ENCODE measurements around the gene SPTB.

The SPTB gene

DNA sequence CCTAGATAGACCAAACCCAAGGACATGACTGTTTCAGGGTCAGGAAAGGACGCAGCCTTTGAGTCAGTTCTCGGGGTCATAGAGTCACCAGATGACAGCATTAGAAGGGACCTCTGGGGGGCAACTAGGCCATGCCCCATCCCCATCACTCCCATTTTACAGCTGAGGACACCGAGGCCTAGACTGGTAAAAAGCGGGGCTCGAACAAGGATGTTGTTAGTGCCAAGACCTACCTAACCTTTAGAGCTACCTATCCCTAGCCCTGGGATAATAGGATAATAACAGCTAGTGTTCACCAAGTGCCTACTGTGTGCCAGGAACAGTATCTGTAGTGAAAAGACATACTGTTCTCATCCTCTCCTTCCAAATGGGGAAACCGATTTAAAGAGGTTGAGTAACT lies 126.8 kb downstream of the SPTB start:
- DNase-seq (ENCODE audit: low read depth, low spot score) = no peak

DNA sequence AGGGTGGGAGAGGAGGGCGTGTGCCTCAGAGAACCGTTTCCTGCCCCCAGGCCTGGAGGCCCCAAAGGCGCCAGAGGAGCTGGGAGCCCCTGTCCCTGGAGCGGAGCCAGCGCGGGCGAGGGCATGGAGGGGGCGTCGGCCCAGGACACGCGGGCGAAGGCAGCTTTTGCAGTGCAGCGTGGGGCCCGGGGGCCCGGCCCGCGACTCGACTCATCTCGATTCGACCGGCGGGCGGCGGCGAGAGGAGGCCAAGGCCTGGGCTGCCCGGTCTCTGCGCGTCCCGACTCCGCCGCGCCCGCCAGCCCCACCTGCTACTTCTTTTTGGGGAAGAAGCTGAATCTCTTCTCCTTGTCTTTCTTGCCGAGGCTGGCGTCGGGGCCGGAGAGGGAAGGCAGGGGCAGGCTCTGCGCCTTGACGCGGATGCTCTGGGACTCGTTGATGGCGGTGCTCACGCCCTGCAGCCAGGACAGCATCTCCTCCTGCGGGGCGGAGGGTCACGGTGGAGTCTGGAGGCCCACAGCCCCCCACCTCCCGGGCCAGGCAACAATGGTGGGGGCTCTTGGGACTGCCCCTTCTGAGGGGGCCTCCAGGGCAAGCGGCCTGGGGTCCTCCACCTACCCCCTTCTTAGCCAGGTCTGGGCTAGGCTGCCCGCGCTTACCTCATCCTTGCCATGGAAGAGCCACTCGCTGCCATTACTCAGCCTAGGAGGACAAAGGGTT lies 130.6 kb downstream of the SPTB start:
- TF ChIP-seq ZNF274 (IDR thresholded peaks at IDR 0.05; ENCODE audit: low read depth, low read length) (no peak), SUZ12 (IDR thresholded peaks at IDR 0.05; ENCODE audit: extremely low read depth, insufficient read depth, insufficient read length) (no peak), YY1 (IDR thresholded peaks at IDR 0.05; ENCODE audit: insufficient read depth, insufficient read length) (no peak)
- H3K9me3 ChIP-seq (ENCODE audit: insufficient read depth, low read length) = no peaks in the 10 kb centered on the region
- no peak overlapping the region for H3K4me3 ChIP-seq (ENCODE audit: insufficient read length, low read depth)
- H3K36me3 ChIP-seq (ENCODE audit: insufficient read depth, insufficient read length, low read length) = peaks cover 51% of the 10 kb centered on the region
- no peak for DNase-seq (ENCODE audit: low read depth, low spot score)
- H3K4me1 ChIP-seq (ENCODE audit: insufficient read depth, insufficient read length) = no peaks in the 10 kb centered on the region
- H3K9ac ChIP-seq (ENCODE audit: insufficient read length, low read depth) = no peak overlapping the region
- no peaks in the 10 kb centered on the region for H3K27me3 ChIP-seq (ENCODE audit: insufficient read depth, insufficient read length)

More for the DNA sequence above, 126.8 kb downstream of the SPTB start:
- no peak for TF ChIP-seq ZNF274 (IDR thresholded peaks at IDR 0.05; ENCODE audit: low read depth, low read length)
- no peak for TF ChIP-seq YY1 (IDR thresholded peaks at IDR 0.05; ENCODE audit: insufficient read depth, insufficient read length)
- no peak for TF ChIP-seq SUZ12 (IDR thresholded peaks at IDR 0.05; ENCODE audit: extremely low read depth, insufficient read depth, insufficient read length)
- Histone ChIP-seq H3K9ac (ENCODE audit: insufficient read length, low read depth) (no peak overlapping the region), H3K27me3 (ENCODE audit: insufficient read depth, insufficient read length) (no peaks in the 10 kb centered on the region), H3K4me3 (ENCODE audit: insufficient read length, low read depth) (no peak overlapping the region), H3K4me1 (ENCODE audit: insufficient read depth, insufficient read length) (no peaks in the 10 kb centered on the region), H3K36me3 (ENCODE audit: insufficient read depth, insufficient read length, low read length) (peaks cover 17% of the 10 kb centered on the region), H3K9me3 (ENCODE audit: insufficient read depth, low read length) (peaks cover 5% of the 10 kb centered on the region; the same call in 1 of the 2 replicates)

DNA sequence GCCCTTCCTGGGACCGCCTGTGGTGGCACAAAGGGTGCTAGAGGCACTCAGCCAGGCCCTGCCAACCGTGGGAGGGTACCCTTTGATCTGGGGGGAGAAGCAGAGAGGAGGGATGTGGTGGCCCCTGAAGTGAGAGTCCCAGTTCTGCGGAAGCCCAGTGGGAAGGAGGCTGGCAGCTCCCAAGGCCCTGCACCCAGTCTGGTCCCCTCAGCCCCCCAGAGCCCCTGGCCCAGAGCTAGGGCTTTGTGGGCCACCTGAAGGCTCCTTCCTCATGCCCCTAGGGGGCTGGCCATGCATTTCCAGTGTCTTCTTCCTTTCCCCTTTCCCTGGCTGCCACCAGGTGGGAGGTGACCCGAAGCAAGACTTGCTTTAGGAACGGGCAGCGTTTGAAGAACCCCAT lies 131.2 kb downstream of the SPTB start:
- Histone ChIP-seq H3K4me3 (ENCODE audit: insufficient read length, low read depth) (no peak overlapping the region), H3K4me1 (ENCODE audit: insufficient read depth, insufficient read length) (no peaks in the 10 kb centered on the region), H3K27me3 (ENCODE audit: insufficient read depth, insufficient read length) (no peaks in the 10 kb centered on the region), H3K9me3 (ENCODE audit: insufficient read depth, low read length) (no peaks in the 10 kb centered on the region), H3K9ac (ENCODE audit: insufficient read length, low read depth) (no peak overlapping the region), H3K36me3 (ENCODE audit: insufficient read depth, insufficient read length, low read length) (peaks cover 57% of the 10 kb centered on the region)
- no peak for DNase-seq (ENCODE audit: low read depth, low spot score)
- TF ChIP-seq YY1 (IDR thresholded peaks at IDR 0.05; ENCODE audit: insufficient read depth, insufficient read length) (no peak), SUZ12 (IDR thresholded peaks at IDR 0.05; ENCODE audit: extremely low read depth, insufficient read depth, insufficient read length) (no peak), ZNF274 (IDR thresholded peaks at IDR 0.05; ENCODE audit: low read depth, low read length) (no peak)

DNA sequence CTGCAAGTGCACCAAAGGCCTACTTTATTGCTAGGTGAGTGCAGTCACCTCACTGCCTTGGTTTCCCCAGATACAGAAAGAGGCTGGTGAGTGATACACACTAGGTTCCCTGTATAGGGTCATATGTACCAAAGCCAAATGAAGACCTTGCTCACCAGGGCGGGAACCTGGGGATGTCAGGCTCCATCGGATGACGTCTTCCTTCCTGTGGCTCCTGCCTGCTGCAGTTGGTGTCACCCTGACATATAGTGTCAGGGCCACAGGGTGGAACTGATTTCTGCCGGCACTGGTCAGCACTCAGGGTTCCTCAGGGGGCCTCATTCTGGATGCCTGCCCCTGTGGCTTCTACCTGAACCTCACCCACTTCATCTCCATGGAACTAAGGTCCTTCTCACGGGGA lies 132.4 kb downstream of the SPTB start:
- H3K27me3 ChIP-seq (ENCODE audit: insufficient read depth, insufficient read length) = no peaks in the 10 kb centered on the region
- no peak for TF ChIP-seq ZNF274 (IDR thresholded peaks at IDR 0.05; ENCODE audit: low read depth, low read length)
- TF ChIP-seq YY1 (IDR thresholded peaks at IDR 0.05; ENCODE audit: insufficient read depth, insufficient read length) = no peak
- TF ChIP-seq SUZ12 (IDR thresholded peaks at IDR 0.05; ENCODE audit: extremely low read depth, insufficient read depth, insufficient read length) = no peak
- DNase-seq (ENCODE audit: low read depth, low spot score) = no peak

DNA sequence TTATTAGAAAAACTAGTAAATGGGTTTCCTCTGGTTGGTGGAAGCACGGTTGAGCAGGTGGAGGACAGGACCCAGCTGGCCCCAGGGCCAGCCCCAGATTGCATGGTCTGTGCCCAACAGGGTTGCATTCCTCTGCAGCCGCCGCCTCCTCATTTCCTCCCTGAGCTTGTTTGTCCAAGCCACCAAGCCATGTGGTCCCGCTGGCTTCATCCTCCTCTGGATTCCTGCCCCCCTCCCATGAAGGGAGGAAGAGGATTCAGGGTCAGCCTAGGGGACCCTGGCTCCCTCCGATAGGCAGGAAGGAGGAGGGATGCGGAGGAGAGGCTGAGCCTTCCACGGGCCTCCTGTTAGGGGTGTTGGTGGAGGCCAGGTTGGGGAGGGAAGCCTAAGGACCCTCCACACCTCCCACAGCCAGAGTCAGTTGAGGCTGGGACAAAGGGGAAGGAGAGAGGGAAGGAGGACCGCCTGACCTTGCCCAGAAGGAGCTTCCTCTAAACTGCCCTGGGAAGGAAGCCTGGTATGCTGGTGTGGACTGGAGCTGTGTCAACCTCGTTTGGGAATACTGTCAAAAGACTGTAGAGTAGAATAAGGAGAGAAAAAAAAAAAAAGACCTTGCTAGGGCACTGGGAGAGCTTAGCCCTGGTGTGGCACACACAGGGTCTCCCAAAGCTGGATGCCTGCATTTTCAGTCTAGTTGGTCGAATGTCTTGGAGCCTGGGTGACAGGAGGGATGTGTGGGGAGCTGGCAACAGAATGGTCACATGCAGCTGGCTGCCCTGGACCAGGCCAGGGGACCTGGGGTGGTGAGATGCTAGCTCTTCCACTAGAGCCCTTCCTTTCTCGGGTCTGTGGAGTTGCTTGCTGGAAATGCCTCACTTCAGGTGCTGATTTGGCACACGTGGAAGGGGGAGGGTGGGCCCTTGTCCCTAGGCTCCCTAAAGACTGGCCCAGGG lies 133.1 kb downstream of the SPTB start:
- TF ChIP-seq SUZ12 (IDR thresholded peaks at IDR 0.05; ENCODE audit: extremely low read depth, insufficient read depth, insufficient read length) (no peak), YY1 (IDR thresholded peaks at IDR 0.05; ENCODE audit: insufficient read depth, insufficient read length) (no peak), ZNF274 (IDR thresholded peaks at IDR 0.05; ENCODE audit: low read depth, low read length) (no peak)
- H3K9me3 ChIP-seq (ENCODE audit: insufficient read depth, low read length) = no peaks in the 10 kb centered on the region
- no peak for DNase-seq (ENCODE audit: low read depth, low spot score)
- H3K4me1 ChIP-seq (ENCODE audit: insufficient read depth, insufficient read length) = no peaks in the 10 kb centered on the region
- H3K9ac ChIP-seq (ENCODE audit: insufficient read length, low read depth) = no peak overlapping the region
- H3K4me3 ChIP-seq (ENCODE audit: insufficient read length, low read depth) = no peak overlapping the region
- H3K36me3 ChIP-seq (ENCODE audit: insufficient read depth, insufficient read length, low read length) = peaks cover 77% of the 10 kb centered on the region
- H3K27me3 ChIP-seq (ENCODE audit: insufficient read depth, insufficient read length) = no peaks in the 10 kb centered on the region

More for the DNA sequence above, 132.4 kb downstream of the SPTB start:
- H3K4me3 ChIP-seq (ENCODE audit: insufficient read length, low read depth) = no peak overlapping the region
- H3K9me3 ChIP-seq (ENCODE audit: insufficient read depth, low read length) = no peaks in the 10 kb centered on the region
- no peaks in the 10 kb centered on the region for H3K4me1 ChIP-seq (ENCODE audit: insufficient read depth, insufficient read length)
- H3K36me3 ChIP-seq (ENCODE audit: insufficient read depth, insufficient read length, low read length) = peaks cover 69% of the 10 kb centered on the region
- H3K9ac ChIP-seq (ENCODE audit: insufficient read length, low read depth) = no peak overlapping the region

DNA sequence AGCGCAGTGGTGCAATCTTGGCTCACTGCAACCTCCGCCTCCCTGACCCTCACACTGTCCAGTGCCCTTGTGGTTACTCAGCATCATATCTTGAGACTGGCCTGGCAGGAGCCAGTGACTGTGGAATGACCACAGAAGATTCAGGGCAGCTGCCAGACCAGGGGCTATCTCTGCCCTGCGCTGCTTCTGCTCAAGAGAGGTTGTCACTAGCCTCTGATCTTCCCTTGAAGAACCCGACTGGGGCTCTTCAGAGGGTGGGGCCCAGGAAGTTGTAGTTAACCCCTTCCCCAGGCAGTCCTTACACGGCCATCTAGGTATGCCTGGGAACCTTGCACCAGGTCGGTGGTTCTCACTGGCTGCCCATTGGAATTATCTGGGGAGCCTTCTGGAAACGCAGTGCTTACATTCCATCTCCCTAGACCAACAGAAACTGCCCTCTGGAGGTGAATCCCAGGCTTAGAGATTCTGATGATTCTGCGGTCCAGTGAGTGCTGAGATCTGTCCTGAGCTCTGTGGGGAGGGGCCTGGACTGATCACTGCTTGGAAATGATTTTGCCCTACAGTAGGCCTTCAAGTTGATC lies 134.1 kb downstream of the SPTB start:
- H3K4me1 ChIP-seq (ENCODE audit: insufficient read depth, insufficient read length) = no peaks in the 10 kb centered on the region
- H3K4me3 ChIP-seq (ENCODE audit: insufficient read length, low read depth) = no peak overlapping the region
- H3K36me3 ChIP-seq (ENCODE audit: insufficient read depth, insufficient read length, low read length) = peaks cover 86% of the 10 kb centered on the region
- DNase-seq (ENCODE audit: low read depth, low spot score) = no peak
- H3K27me3 ChIP-seq (ENCODE audit: insufficient read depth, insufficient read length) = no peaks in the 10 kb centered on the region
- H3K9me3 ChIP-seq (ENCODE audit: insufficient read depth, low read length) = no peaks in the 10 kb centered on the region
- H3K9ac ChIP-seq (ENCODE audit: insufficient read length, low read depth) = no peak overlapping the region
- TF ChIP-seq SUZ12 (IDR thresholded peaks at IDR 0.05; ENCODE audit: extremely low read depth, insufficient read depth, insufficient read length) = no peak
- no peak for TF ChIP-seq ZNF274 (IDR thresholded peaks at IDR 0.05; ENCODE audit: low read depth, low read length)
- TF ChIP-seq YY1 (IDR thresholded peaks at IDR 0.05; ENCODE audit: insufficient read depth, insufficient read length) = no peak

Measured in NT2/D1 (cell line).